Measurements from ENCODE around the gene CHD3. TPM values are rescaled to one million over a fixed set of nuclear protein-coding genes. Genes with fewer than 3 reads are reported as not detected.
A peak's percentile ranks its signal among the peaks of the same experiment; 100 is the strongest.

CHD3 gene
- total and polyA plus RNA-seq, 2 of the 13 experiments (the other 11 are each of a cell fraction or from before 2014, with no cell fraction given): 2.7 to 3.7 TPM

GRCh38 chr17:7889166-7889955 lies 772 bp downstream of the CHD3 start (continued):
- TF ChIP-seq DZIP1 (CRISPR knock-in tag; IDR thresholded peaks at IDR 0.05): no peak
- TF ChIP-seq MAX (IDR thresholded peaks at IDR 0.05): peak; percentile 38; the same call in 1 of the 2 replicates
- TF ChIP-seq MZF1 (CRISPR knock-in tag; IDR thresholded peaks at IDR 0.05; ENCODE audit: borderline replicate concordance): no peak
- TF ChIP-seq SMARCC2 (IDR thresholded peaks at IDR 0.05): no peak
- TF ChIP-seq PLSCR1 (CRISPR knock-in tag; IDR thresholded peaks at IDR 0.05; ENCODE audit: borderline replicate concordance): no peak
- TF ChIP-seq ZNF615 (CRISPR knock-in tag; IDR thresholded peaks at IDR 0.05; ENCODE audit: borderline replicate concordance): no peak
- no peak for TF ChIP-seq SOX13 (IDR thresholded peaks at IDR 0.05)
- TF ChIP-seq SOX13 (CRISPR knock-in tag; conservative IDR thresholded peaks at IDR 0.05 in 1 of 2, IDR thresholded peaks at IDR 0.05 in 1 of 2): no peak
- TF ChIP-seq HOXD1 (CRISPR knock-in tag; IDR thresholded peaks at IDR 0.05): no peak
- no peak for TF ChIP-seq KLF11 (CRISPR knock-in tag; IDR thresholded peaks at IDR 0.05)
- TF ChIP-seq ZSCAN21 (CRISPR knock-in tag; IDR thresholded peaks at IDR 0.05; ENCODE audit: borderline replicate concordance): 0 out of 2 replicates have a peak, but pooled peaks have one; percentile 38
- TF ChIP-seq NR2C2 (CRISPR knock-in tag; IDR thresholded peaks at IDR 0.05; ENCODE audit: borderline replicate concordance): peak; percentile 64
- peak; percentile 24; the same call in 1 of the 2 replicates for TF ChIP-seq ZNF281 (CRISPR knock-in tag; IDR thresholded peaks at IDR 0.05; ENCODE audit: borderline replicate concordance)
- TF ChIP-seq ZNF337 (CRISPR knock-in tag; IDR thresholded peaks at IDR 0.05; ENCODE audit: borderline replicate concordance, low read depth): no peak
- TF ChIP-seq ZFP37 (CRISPR knock-in tag; IDR thresholded peaks at IDR 0.05; ENCODE audit: borderline replicate concordance): no peak
- TF ChIP-seq ARNT2 (CRISPR knock-in tag; IDR thresholded peaks at IDR 0.05; ENCODE audit: low read depth): no peak
- TF ChIP-seq RAD21 (CRISPR knock-in tag; IDR thresholded peaks at IDR 0.05): peak; percentile 55; the same call in 1 of the 2 replicates
- TF ChIP-seq ZBED4 (CRISPR knock-in tag; IDR thresholded peaks at IDR 0.05; ENCODE audit: borderline replicate concordance): no peak
